Right lobe of liver (tissue), 6 donors: ENCODE data around the gene ADM. TPM values are rescaled to one million over a fixed set of nuclear protein-coding genes. Genes with fewer than 3 reads are reported as not detected.

Experiments used
- ATAC-seq, 4 donors: fragments of 200-7000 bp; cut with Tn5 transposase; one replicate each; pipeline ENCODE4 v1.9.1; 2020; ENCODE audit warnings: mild to moderate bottlenecking in 4 of 4, moderate library complexity in 4 of 4
- DNase-seq, 3 donors: peaks; one replicate each; pipeline ENCODE4 v3.0.0-alpha.2; 2020
- H3K27ac ChIP-seq, 3 donors: fragments of 200-600 bp; one replicate each; pipeline ENCODE4 v1.8.0; 2022
- H3K27me3 ChIP-seq, 2 donors: fragments of 200-600 bp; one replicate each; pipeline ENCODE4 v1.8.0; 2022
- H3K36me3 ChIP-seq, 4 donors: fragments of 200-600 bp; sonication (generic) in 1 of 4; one replicate each; pipeline versions ENCODE4 v1.5.1 to v1.8.0; 2017 to 2022; ENCODE audit warnings: control low read depth in 1 of 4
- H3K4me1 ChIP-seq, 4 donors: fragments of 200-600 bp; sonication (generic) in 1 of 4; one replicate each; pipeline versions ENCODE4 v1.5.1 to v1.8.0; 2017 to 2022; ENCODE audit warnings: control low read depth in 1 of 4
- H3K4me3 ChIP-seq, 3 donors: fragments of 200-600 bp; one replicate each; pipeline ENCODE4 v1.8.0; 2022
- H3K9me3 ChIP-seq, 4 donors: fragments of 200-600 bp; sonication (generic) in 1 of 4; one replicate each; pipeline versions ENCODE4 v1.5.1 to v1.8.0; 2017 to 2022; ENCODE audit warnings: control low read depth in 1 of 4
- POLR2A ChIP-seq: fragments of 450-650 bp; IDR thresholded peaks from one replicate; pipeline ENCODE4 v1.6.1; 2017; ENCODE audit warnings: antibody characterized with exemption, mild to moderate bottlenecking
- WGBS: methylation state at CpG from one replicate; pipeline ENCODE4 v1.1.6; 2018; ENCODE audit warnings: low coverage, low lambda C conversion rate; ENCODE audit not compliant: insufficient coverage; ENCODE audit errors: missing lambda C conversion rate; 5-methylcytosine and 5-hydroxymethylcytosine counted together
- intact Hi-C, 2 donors: fragments of 100-400 bp; cut with DNase I; formaldehyde crosslinking; loops; one replicate each; pipeline versions ENCODE4 v1.11.2 to v1.14.1; 2022
- total RNA-seq, 6 experiments: library from RNA; depleted of rRNA in 2 of 6; stranded (reverse); fragments of >200 nt in 2 of 6; fragmentation: NEBNext Ultra II Directional in 3 of 6; extraction: Animal tissue kit (Norgen Biotek cat#: 25700) in 3 of 6; gene quantifications; one replicate each; pipeline versions ENCODE4 v1.1.0 to v1.2.4, GENCODE V29; 2016 to 2023
- TF ChIP-seq, protein P1 (sequence below), 4 donors: fragments of 200-600 bp in 3 of 4; fragments of 450-650 bp in 1 of 4; IDR thresholded peaks; one replicate each; pipeline versions ENCODE4 v1.5.1 to v1.8.0; 2016 to 2022; ENCODE audit warnings: antibody characterized with exemption in 4 of 4, mild to moderate bottlenecking in 2 of 4
- donor health status: DM: no; HTN: yes; CAD: no.
- donor health status: DM: no; HTN: no; CAD: no.
- donor health status: DM: no; HTN: no; CAD: no.
- donor health status: DM: no; HTN: yes; CAD: no.
- donor health status: DM: no; HTN: yes; CAD: no.

Gene ADM
- total RNA-seq, 6 experiments from 2014 or later: 7.9 to 82.6 (median 21.6) TPM

DNA sequence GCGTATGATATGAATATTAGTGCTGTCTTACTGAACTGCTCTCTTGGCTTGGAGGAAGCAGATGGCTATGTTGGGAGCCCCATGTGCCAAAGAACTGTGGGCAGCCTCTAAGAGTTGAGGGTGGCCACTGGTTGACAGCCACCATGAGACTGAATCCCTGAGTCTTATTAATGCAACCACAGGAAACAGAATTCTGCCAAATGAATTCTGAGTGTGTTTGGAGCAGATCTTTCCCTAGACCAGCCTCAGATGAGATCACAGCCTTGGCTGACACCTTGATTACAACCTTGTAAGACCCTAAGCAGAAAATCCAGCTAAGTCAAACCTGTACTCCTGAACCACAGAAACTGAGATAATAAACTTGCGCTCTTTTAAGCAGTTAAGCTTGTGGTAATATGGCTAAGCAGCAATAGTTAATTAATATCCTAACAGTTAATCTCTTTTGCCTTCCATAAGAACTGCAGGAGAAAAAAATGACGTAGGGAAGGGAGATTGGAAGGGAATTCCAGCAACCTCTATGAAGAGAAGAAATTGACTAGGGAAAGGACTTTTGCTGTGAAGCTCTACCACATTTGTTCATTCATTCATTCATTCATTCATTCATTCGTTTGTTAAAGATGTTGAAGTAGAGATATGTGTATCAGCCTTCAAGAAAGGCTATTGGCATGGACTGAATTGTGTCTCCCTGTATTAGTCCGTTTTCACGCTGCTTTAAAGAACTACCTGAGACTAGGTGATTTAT lies 26.8 kb downstream of the ADM start:
- DNase-seq: no peak
- H3K27me3 ChIP-seq: no peaks in the 10 kb centered on the region
- H3K9me3 ChIP-seq: no peaks in the 10 kb centered on the region
- no peak for ATAC-seq
- WGBS: 87% methylated on average over 6 of the region's 6 CpGs
- intact Hi-C loops: no loop called here
- no peaks in the 10 kb centered on the region for H3K36me3 ChIP-seq
- no peak overlapping the region for H3K4me3 ChIP-seq
- no peak overlapping the region for H3K27ac ChIP-seq
- peaks cover 0 to 23% (median 8%) of the 10 kb centered on the region in 4 donors for H3K4me1 ChIP-seq
- TF ChIP-seq, protein P1, sequence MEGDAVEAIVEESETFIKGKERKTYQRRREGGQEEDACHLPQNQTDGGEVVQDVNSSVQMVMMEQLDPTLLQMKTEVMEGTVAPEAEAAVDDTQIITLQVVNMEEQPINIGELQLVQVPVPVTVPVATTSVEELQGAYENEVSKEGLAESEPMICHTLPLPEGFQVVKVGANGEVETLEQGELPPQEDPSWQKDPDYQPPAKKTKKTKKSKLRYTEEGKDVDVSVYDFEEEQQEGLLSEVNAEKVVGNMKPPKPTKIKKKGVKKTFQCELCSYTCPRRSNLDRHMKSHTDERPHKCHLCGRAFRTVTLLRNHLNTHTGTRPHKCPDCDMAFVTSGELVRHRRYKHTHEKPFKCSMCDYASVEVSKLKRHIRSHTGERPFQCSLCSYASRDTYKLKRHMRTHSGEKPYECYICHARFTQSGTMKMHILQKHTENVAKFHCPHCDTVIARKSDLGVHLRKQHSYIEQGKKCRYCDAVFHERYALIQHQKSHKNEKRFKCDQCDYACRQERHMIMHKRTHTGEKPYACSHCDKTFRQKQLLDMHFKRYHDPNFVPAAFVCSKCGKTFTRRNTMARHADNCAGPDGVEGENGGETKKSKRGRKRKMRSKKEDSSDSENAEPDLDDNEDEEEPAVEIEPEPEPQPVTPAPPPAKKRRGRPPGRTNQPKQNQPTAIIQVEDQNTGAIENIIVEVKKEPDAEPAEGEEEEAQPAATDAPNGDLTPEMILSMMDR (IDR thresholded peaks at IDR 0.05): no peak
- TF ChIP-seq POLR2A: no peak

DNA sequence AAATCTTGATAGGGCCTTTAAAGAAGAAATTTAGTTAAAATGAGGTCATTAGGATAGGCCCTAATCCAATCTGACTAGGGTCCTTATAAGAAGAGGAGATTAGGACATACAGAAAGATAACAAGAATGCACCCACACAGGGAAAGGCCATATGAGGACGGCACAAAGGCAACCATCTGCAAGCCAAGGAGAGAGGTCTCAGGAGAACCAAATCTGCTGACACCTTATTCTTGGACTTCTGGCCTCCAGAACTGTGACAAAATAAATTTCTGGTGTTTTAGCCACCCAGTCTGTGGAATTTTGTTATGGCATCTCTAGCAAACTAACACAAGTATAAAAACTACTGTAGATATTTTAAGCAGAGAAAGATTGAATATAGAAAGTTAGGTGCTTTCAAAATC lies 28.6 kb downstream of the ADM start:
- Histone ChIP-seq H3K4me3 (no peak overlapping the region), H3K4me1 (peaks cover 0 to 6% (median 0%) of the 10 kb centered on the region in 4 donors), H3K9me3 (no peaks in the 10 kb centered on the region), H3K27me3 (no peaks in the 10 kb centered on the region), H3K27ac (no peak overlapping the region), H3K36me3 (no peaks in the 10 kb centered on the region)
- intact Hi-C loops: no loop called here
- ATAC-seq (no peak), DNase-seq (no peak)
- no peak for TF ChIP-seq POLR2A
- TF ChIP-seq, protein P1 (IDR thresholded peaks at IDR 0.05): no peak
- WGBS: 63% methylated on average over 1 of the region's 1 CpG

DNA sequence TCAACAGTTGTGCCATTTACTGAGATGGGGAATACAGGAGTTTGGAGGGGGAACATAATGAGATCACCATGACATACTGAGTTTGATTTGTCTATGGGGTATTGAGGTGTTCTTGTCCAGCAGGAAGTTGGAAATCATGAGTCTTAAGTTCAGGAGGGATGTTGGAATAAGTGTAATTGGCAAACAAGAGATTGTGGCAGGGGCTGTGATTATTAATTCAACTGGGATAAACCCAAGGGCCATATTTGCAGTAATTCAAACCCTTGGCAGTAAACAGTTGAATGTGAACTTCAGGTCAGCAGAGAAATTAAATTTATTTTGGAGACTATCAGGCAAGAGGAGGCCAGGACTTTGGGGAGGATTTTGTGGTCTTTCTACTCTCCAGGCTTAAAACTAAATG lies 33.4 kb downstream of the ADM start:
- ATAC-seq: no peak
- no peaks in the 10 kb centered on the region for H3K9me3 ChIP-seq
- H3K4me1 ChIP-seq: no peaks in the 10 kb centered on the region
- intact Hi-C loops: no loop called here
- H3K36me3 ChIP-seq: no peaks in the 10 kb centered on the region
- no peak overlapping the region for H3K27ac ChIP-seq
- H3K4me3 ChIP-seq: no peak overlapping the region
- TF ChIP-seq POLR2A: no peak
- TF ChIP-seq, protein P1 (IDR thresholded peaks at IDR 0.05): no peak
- no peak for DNase-seq
- no peaks in the 10 kb centered on the region for H3K27me3 ChIP-seq

DNA sequence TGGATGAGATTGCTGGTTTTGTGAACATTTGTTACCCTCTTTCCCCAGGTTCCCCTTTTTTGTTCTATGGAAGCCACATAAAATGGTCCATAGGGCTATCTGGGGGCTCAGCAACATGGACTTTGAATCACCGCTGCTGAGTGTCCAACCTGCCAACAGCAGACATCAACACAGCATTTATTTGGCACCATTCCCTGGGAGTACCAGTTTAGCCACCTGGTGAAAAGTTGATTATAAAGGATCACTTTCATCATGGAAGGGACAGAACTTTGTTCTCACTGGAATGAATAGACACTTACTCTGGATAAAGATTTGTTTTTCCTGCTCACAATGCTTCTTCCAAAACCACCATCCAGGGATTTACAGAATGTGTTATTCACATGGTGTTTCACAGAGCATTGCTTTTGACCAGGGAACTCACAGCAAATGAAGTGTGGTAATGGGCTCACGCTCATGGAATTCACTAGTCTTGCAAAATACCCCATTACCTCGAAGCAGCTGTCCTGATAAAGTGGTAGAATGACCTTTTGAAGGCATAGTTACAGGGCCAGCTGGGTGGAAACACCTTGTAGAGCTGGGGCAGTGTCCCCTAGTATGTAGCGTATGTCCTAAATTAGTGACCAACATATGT lies 43.9 kb downstream of the ADM start:
- no peaks in the 10 kb centered on the region for H3K36me3 ChIP-seq
- H3K9me3 ChIP-seq: no peaks in the 10 kb centered on the region
- ATAC-seq: peak in 2 of 4 donors; percentile 9 to 44
- no peak for DNase-seq
- H3K4me1 ChIP-seq: peaks cover 0 to 15% (median 3%) of the 10 kb centered on the region in 4 donors
- TF ChIP-seq, protein P1 (IDR thresholded peaks at IDR 0.05): no peak
- no peak for TF ChIP-seq POLR2A
- no peak overlapping the region for H3K4me3 ChIP-seq
- intact Hi-C loops: no loop called here
- H3K27ac ChIP-seq: no peak overlapping the region
- 46% methylated on average over 3 of the region's 4 CpGs for WGBS
- H3K27me3 ChIP-seq: no peaks in the 10 kb centered on the region
